Activated CD8-positive, alpha-beta T cell treated with anti-CD3 and anti-CD28 coated beads for 36 hours (primary cell): Measurements from ENCODE around the gene STXBP4. TPM values are rescaled to one million over a fixed set of nuclear protein-coding genes. Genes with fewer than 3 reads are reported as not detected.

Experiments
- ATAC-seq: fragments of 200-7000 bp; cut with Tn5 transposase; one replicate; pipeline ENCODE4 v1.10.0; 2021; ENCODE audit warnings: mild to moderate bottlenecking, moderate library complexity
- CTCF ChIA-PET: fragments of 350-600 bp; sonication (Branson Sonifier 250); formaldehyde crosslinking; loops from one replicate; lab custom pipeline; 2021; ENCODE audit warnings: antibody characterized with exemption; lab: Charles Lee
- POLR2A ChIA-PET: fragments of 350-600 bp; sonication (Branson Sonifier 250); formaldehyde crosslinking; loops from one replicate; lab custom pipeline; 2021; ENCODE audit warnings: antibody characterized with exemption; lab: Charles Lee
- DNase-seq: peaks from one replicate; pipeline ENCODE4 v3.0.0-alpha.2; 2020
- H3K27ac Mint-ChIP-seq: one replicate; pipeline ENCODE4 v1.8.0; 2021; ENCODE audit warnings: mild to moderate bottlenecking, mixed read lengths
- H3K27me3 Mint-ChIP-seq: one replicate; pipeline ENCODE4 v1.8.0; 2021; ENCODE audit warnings: mixed read lengths
- H3K36me3 Mint-ChIP-seq: one replicate; pipeline ENCODE4 v1.8.0; 2021; ENCODE audit warnings: low read depth, mixed read lengths
- H3K4me1 Mint-ChIP-seq: one replicate; pipeline ENCODE4 v1.8.0; 2021; ENCODE audit warnings: low read depth, mixed read lengths
- H3K4me3 Mint-ChIP-seq: one replicate; pipeline ENCODE4 v1.8.0; 2021; ENCODE audit warnings: mild to moderate bottlenecking, moderate library complexity, mixed read lengths
- H3K9me3 Mint-ChIP-seq: one replicate; pipeline ENCODE4 v1.8.0; 2021; ENCODE audit warnings: mixed read lengths
- intact Hi-C: fragments of 100-400 bp; cut with micrococcal nuclease; formaldehyde crosslinking; loops from one replicate; pipeline ENCODE4 v1.10.0; 2022
- total RNA-seq, 2 experiments: library from RNA; stranded (reverse); gene quantifications; one replicate each; pipeline ENCODE4 v1.2.3, GENCODE V29; 2021
- TF ChIP-seq, protein P1 (sequence below): fragments of 200-600 bp; IDR thresholded peaks from one replicate; pipeline ENCODE4 v1.8.0; 2022; ENCODE audit warnings: antibody characterized with exemption, mild to moderate bottlenecking

Gene STXBP4
- total RNA-seq, 2 experiments from 2014 or later, result 4.8 to 6.4 TPM

DNA sequence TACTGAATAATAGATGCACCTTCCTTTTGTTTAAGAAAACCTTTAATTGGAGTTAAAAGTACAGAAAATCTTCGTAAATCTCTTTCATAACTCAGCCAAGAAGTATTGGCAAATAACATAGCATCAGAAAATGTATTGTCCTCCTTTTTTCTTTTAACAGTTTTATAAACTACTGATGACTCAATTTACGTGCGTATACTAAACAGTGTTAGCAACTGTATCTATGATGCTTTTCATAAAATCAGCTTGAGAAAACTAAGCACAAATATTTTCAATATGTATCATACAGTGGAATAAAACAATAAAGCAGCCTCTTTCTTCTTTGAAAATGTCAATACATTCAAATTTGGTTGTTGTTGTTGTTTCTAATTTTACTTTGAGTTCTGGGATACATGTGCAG, 88.6 kb downstream of the STXBP4 start:
- Mint-ChIP-seq H3K36me3 (no peaks in the 10 kb centered on the region), H3K4me1 (no peaks in the 10 kb centered on the region), H3K27ac (no peak overlapping the region), H3K4me3 (no peak overlapping the region), H3K9me3 (no peaks in the 10 kb centered on the region), H3K27me3 (no peaks in the 10 kb centered on the region)
- ChIA-PET POLR2A (no interaction called here), CTCF (no interaction called here)
- no peak for DNase-seq
- ATAC-seq, result no peak
- intact Hi-C loops, result no loop called here
- TF ChIP-seq, protein P1, sequence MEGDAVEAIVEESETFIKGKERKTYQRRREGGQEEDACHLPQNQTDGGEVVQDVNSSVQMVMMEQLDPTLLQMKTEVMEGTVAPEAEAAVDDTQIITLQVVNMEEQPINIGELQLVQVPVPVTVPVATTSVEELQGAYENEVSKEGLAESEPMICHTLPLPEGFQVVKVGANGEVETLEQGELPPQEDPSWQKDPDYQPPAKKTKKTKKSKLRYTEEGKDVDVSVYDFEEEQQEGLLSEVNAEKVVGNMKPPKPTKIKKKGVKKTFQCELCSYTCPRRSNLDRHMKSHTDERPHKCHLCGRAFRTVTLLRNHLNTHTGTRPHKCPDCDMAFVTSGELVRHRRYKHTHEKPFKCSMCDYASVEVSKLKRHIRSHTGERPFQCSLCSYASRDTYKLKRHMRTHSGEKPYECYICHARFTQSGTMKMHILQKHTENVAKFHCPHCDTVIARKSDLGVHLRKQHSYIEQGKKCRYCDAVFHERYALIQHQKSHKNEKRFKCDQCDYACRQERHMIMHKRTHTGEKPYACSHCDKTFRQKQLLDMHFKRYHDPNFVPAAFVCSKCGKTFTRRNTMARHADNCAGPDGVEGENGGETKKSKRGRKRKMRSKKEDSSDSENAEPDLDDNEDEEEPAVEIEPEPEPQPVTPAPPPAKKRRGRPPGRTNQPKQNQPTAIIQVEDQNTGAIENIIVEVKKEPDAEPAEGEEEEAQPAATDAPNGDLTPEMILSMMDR, result no peak

DNA sequence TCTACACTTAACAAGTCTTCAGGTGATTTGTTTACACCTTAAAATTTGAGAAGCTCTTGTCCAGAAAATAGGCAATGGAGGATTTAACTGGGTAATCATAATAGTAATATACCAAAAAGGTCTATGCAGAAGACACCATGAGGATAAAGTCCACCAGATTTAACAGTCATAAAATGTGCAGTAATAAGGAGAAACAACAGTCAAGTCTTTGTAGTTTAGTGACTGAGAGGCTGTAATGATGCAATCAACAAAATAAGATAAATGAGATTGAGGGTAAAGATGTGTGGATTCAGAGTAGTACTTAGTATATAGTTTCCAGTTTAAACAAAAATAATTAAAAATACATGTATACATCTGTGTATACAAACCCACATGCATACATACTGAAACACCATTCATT, 91.2 kb downstream of the STXBP4 start:
- H3K9me3 Mint-ChIP-seq, result no peaks in the 10 kb centered on the region
- TF ChIP-seq, protein P1, result no peak
- intact Hi-C loops, result no loop called here
- ATAC-seq (no peak), DNase-seq (no peak)
- no peaks in the 10 kb centered on the region for H3K36me3 Mint-ChIP-seq
- no peak overlapping the region for H3K27ac Mint-ChIP-seq
- H3K4me1 Mint-ChIP-seq, result no peaks in the 10 kb centered on the region
- ChIA-PET POLR2A (no interaction called here), CTCF (no interaction called here)
- H3K27me3 Mint-ChIP-seq, result no peaks in the 10 kb centered on the region
- H3K4me3 Mint-ChIP-seq, result no peak overlapping the region

DNA sequence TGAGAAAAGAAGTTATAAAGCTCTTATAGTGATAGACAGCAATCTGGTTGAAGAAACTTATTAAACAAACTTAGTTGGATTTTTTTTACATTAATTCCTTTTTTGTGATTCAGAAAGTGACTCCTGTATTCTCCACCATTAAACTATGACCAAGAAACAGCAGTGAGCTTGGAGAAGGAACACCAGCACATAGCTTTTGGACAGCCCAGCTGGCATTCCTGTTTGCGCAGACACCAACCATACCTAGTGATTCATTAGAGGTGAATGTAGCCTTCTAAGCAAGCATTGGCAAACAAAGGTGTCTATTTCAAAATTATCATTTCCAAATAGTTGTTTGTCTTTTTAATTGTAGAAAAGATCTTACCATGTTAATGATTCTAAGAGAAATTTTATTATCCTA, 94.4 kb downstream of the STXBP4 start:
- TF ChIP-seq, protein P1, result no peak
- no peak overlapping the region for H3K4me3 Mint-ChIP-seq
- ChIA-PET CTCF (interaction anchor here (1.0 kb wide), 1 partner anchor 8 kb away, joined by 3 read pairs; no protein-coding TSS in a partner anchor), POLR2A (no interaction called here)
- H3K36me3 Mint-ChIP-seq, result no peaks in the 10 kb centered on the region
- H3K27me3 Mint-ChIP-seq, result no peaks in the 10 kb centered on the region
- no peaks in the 10 kb centered on the region for H3K9me3 Mint-ChIP-seq
- DNase-seq, result no peak
- peaks cover 5% of the 10 kb centered on the region for H3K4me1 Mint-ChIP-seq
- intact Hi-C loops, result no loop called here
- no peak for ATAC-seq
- H3K27ac Mint-ChIP-seq, result no peak overlapping the region

DNA sequence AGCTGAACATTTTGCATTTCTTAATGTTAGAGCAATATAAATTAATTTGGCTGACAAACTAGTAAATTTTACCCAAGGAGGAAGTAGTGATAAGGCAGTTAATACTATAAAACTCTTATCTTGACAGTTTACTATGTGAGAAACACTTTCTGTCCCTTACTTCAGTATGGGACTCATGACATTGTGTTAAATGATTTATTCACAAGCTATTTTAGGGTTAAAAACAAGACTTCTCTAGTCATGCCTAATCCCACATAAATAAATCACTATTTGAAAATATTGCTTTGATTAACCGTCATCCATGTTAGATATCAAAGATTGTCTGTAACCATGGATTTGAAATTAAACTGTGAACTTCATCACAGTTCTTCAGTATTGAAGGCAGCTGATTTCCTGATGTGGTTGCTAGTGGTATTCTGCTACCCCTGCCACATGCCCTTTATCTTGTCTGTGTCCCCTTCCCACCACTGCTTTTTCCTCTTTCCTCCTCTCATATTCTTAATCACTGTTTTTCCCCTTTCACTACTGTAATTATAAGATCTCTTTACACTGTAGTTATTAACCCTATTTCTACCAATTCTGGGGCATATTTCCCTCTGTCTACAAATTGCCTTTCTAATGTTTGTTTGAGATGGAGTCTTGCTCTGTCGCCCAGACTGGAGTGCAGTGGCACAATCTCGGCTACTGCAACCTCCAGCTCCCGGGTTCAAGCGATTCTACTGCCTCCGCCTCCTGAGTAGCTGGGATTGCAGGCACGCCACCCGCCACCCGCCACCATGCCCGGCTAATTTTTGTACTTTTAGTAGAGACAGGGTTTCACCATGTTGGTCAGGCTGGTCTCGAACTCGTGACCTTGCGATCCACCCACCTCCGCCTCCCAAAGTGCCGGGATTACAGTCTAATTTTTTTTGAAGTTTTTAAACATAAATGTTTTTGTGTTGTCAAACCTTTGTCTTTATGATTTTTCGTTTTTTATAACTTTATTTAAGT, 95.6 kb downstream of the STXBP4 start:
- Mint-ChIP-seq H3K27ac (no peak overlapping the region), H3K27me3 (no peaks in the 10 kb centered on the region), H3K36me3 (no peaks in the 10 kb centered on the region), H3K4me3 (no peak overlapping the region), H3K9me3 (no peaks in the 10 kb centered on the region), H3K4me1 (peaks cover 5% of the 10 kb centered on the region)
- TF ChIP-seq, protein P1, result no peak
- ChIA-PET CTCF (interaction anchor here (1.0 kb wide), 1 partner anchor 9 kb away, joined by 3 read pairs; no protein-coding TSS in a partner anchor), POLR2A (interaction anchor here (0.5 kb wide), 1 partner anchor 19 kb away, joined by 3 read pairs; no protein-coding TSS in a partner anchor)
- ATAC-seq (no peak), DNase-seq (no peak)
- intact Hi-C loops, result no loop called here
